Ovary (tissue), 3 donors: ENCODE measurements around the gene MTRF1.

Experiments used
- CTCF ChIP-seq, 3 donors: fragments of 450-650 bp in 2 of 3; fragments of 200-600 bp in 1 of 3; IDR thresholded peaks; one replicate each; pipeline versions ENCODE4 v1.5.1 to v1.8.0; 2016 to 2022; ENCODE audit warnings: antibody characterized with exemption in 3 of 3, mild to moderate bottlenecking in 1 of 3
- POLR2A ChIP-seq: fragments of 450-650 bp; IDR thresholded peaks from one replicate; pipeline ENCODE4 v1.6.1; 2017; ENCODE audit warnings: antibody characterized with exemption, mild to moderate bottlenecking, moderate library complexity
- donor health status: DM: no; HTN: no; CAD: no.

- TF ChIP-seq POLR2A (no peak), CTCF (IDR thresholded peaks at IDR 0.05) (no peak)
Measured at GRCh38 chr13:41257535-41257934, 5.8 kb downstream of the MTRF1 start.
